HepG2 (cell line): ENCODE data around the gene DLL1. TPM values are rescaled to one million over a fixed set of nuclear protein-coding genes. Genes with fewer than 3 reads are reported as not detected.

Experiments used
- ATAC-seq: fragments of 200-7000 bp; cut with Tn5 transposase; 3 replicates; pipeline ENCODE4 v1.9.1; 2020; ENCODE audit warnings: mild to moderate bottlenecking, moderate library complexity
- BruUV-seq: library from RNA; stranded (reverse); fragments of 400-500 nt; replicated peaks from 2 replicates; lab custom pipeline; 2021; lab: Mats Ljungman, UMichigan
- CTCF ChIA-PET: fragments of 300-600 bp; formaldehyde crosslinking; extraction: SDS; loops from one replicate; lab custom pipeline; 2021; ENCODE audit warnings: low total read pairs, inconsistent platforms, low intra/inter-chr PET ratio; lab: Yijun Ruan, JAX
- POLR2A ChIA-PET: fragments of 350-600 bp; sonication (Branson Sonifier 250); formaldehyde crosslinking; loops from one replicate; lab custom pipeline; 2020; ENCODE audit warnings: antibody characterized with exemption, inconsistent platforms; lab: Yijun Ruan, JAX
- DNase-seq: peaks from one replicate; pipeline ENCODE4 v3.0.0-alpha.2; 2015; ENCODE audit warnings: low spot score
- FAIRE-seq: peaks from 3 replicates; lab custom pipeline; 2011; peaks lifted over from hg19 to GRCh38; lab: Jason Lieb, UNC
- H2AFZ ChIP-seq: one replicate; pipeline ENCODE4 v1.6.1; 2011; ENCODE audit warnings: low read length, inconsistent platforms
- H3K27ac ChIP-seq: fragments of 300-600 bp; 3 replicates; pipeline ENCODE4 v1.8.0; 2011; ENCODE audit warnings: mixed run types, mild to moderate bottlenecking, mixed read lengths, low read length, inconsistent platforms; ENCODE audit not compliant: insufficient read depth; ENCODE audit errors: extremely low read length
- H3K27me3 ChIP-seq, 2 experiments: fragments of 200-600 bp in 1 of 2; 2 replicates in 1 of 2; 3 replicates in 1 of 2; pipeline versions ENCODE4 v1.6.0 to v1.8.0; 2011; ENCODE audit warnings: low read length in 2 of 2, mild to moderate bottlenecking in 2 of 2, moderate library complexity in 2 of 2, inconsistent platforms in 1 of 2; ENCODE audit not compliant: insufficient read depth in 2 of 2, control insufficient read depth in 1 of 2
- H3K36me3 ChIP-seq, 2 experiments: fragments of 200-600 bp in 1 of 2; replicated peaks in 1 of 2; 2 replicates in 1 of 2; 3 replicates in 1 of 2; pipeline versions ENCODE4 v1.5.1 to v1.8.0; 2011; ENCODE audit warnings: low read length in 2 of 2, inconsistent platforms in 1 of 2; ENCODE audit not compliant: insufficient read depth in 2 of 2, control insufficient read depth in 1 of 2
- H3K4me1 ChIP-seq: 2 replicates; pipeline ENCODE4 v1.5.1; 2012; ENCODE audit warnings: low read length, inconsistent platforms; ENCODE audit not compliant: insufficient read depth
- H3K4me2 ChIP-seq: 2 replicates; pipeline ENCODE4 v1.6.0; 2011; ENCODE audit warnings: low read depth, low read length, inconsistent platforms
- H3K4me3 ChIP-seq, 3 experiments: fragments of 200-600 bp in 1 of 3; sonication (generic), shearing (Covaris generic) in 1 of 3; replicated peaks in 1 of 3; 2 replicates each; pipeline ENCODE4 v1.5.1; 2011 to 2016; ENCODE audit warnings: low read length in 3 of 3, inconsistent platforms in 2 of 3, low read depth in 2 of 3, mild to moderate bottlenecking in 2 of 3, control low read depth in 1 of 3, mixed read lengths in 1 of 3; ENCODE audit not compliant: insufficient read depth in 1 of 3
- H3K79me2 ChIP-seq: one replicate; pipeline ENCODE4 v1.6.1; 2011; ENCODE audit warnings: low read length, inconsistent platforms; ENCODE audit not compliant: insufficient read depth
- H3K9ac ChIP-seq: 2 replicates; pipeline ENCODE4 v1.6.0; 2011; ENCODE audit warnings: mild to moderate bottlenecking, low read depth, low read length, inconsistent platforms; ENCODE audit not compliant: insufficient read depth
- H3K9me3 ChIP-seq: 2 replicates; pipeline ENCODE4 v1.5.1; 2012; ENCODE audit warnings: mild to moderate bottlenecking, low read length
- H4K20me1 ChIP-seq: 2 replicates; pipeline ENCODE4 v1.6.0; 2011; ENCODE audit warnings: inconsistent platforms, mild to moderate bottlenecking, low read length, moderate library complexity; ENCODE audit not compliant: insufficient read depth
- ASH2L ChIP-seq: fragments of 300-600, 200-600 bp; sonication (generic); IDR thresholded peaks from 2 replicates; pipeline ENCODE4 v1.7.0; 2017; ENCODE audit warnings: low read depth, mild to moderate bottlenecking, moderate library complexity, mixed read lengths, low read length; ENCODE audit not compliant: insufficient read length
- CEBPB ChIP-seq: IDR thresholded peaks from 2 replicates; pipeline ENCODE4 v1.6.1; 2011; ENCODE audit warnings: low read depth, low read length, improper control_type of control experiment, borderline replicate concordance
- HIVEP1 ChIP-seq: sonication (generic); formaldehyde crosslinking; IDR thresholded peaks from 2 replicates; pipeline ENCODE4 v1.4.0; 2020; ENCODE audit warnings: mild to moderate bottlenecking, missing genetic modification reagents
- HNF4G ChIP-seq, 2 experiments: sonication (generic) in 1 of 2; formaldehyde crosslinking in 1 of 2; IDR thresholded peaks; 2 replicates each; pipeline versions ENCODE4 v1.4.0 to v1.6.1; 2011 to 2020; ENCODE audit warnings: borderline replicate concordance in 2 of 2, low read depth in 2 of 2, mild to moderate bottlenecking in 2 of 2, low read length in 1 of 2, missing genetic modification reagents in 1 of 2, moderate library complexity in 1 of 2
- MIER3 ChIP-seq: IDR thresholded peaks from 2 replicates; pipeline ENCODE4 v1.6.1; 2016; ENCODE audit warnings: missing compliant biosample characterization, borderline replicate concordance
- MTA1 ChIP-seq: sonication (generic); formaldehyde crosslinking; IDR thresholded peaks from 2 replicates; pipeline ENCODE4 v1.4.0; 2020; ENCODE audit warnings: missing genetic modification reagents, mild to moderate bottlenecking, borderline replicate concordance
- NR2F1 ChIP-seq, 2 experiments: fragments of 450-650 bp in 1 of 2; formaldehyde crosslinking in 1 of 2; IDR thresholded peaks; 2 replicates each; pipeline versions ENCODE4 v1.5.0 to v1.6.1; 2016 to 2020; ENCODE audit warnings: mild to moderate bottlenecking in 1 of 2, missing compliant biosample characterization in 1 of 2, missing genetic modification reagents in 1 of 2, moderate library complexity in 1 of 2
- TBX3 ChIP-seq: fragments of 450-650 bp; IDR thresholded peaks from 2 replicates; pipeline ENCODE4 v1.6.1; 2017; ENCODE audit warnings: antibody characterized with exemption, mild to moderate bottlenecking, inconsistent platforms, borderline replicate concordance
- TGIF2 ChIP-seq: IDR thresholded peaks from 2 replicates; pipeline ENCODE4 v1.6.1; 2016; ENCODE audit warnings: control low read depth, missing compliant biosample characterization
- ZNF572 ChIP-seq: sonication (generic); formaldehyde crosslinking; IDR thresholded peaks from 2 replicates; pipeline ENCODE4 v1.5.1; 2020; ENCODE audit warnings: mild to moderate bottlenecking, missing genetic modification reagents
- ZNF576 ChIP-seq: sonication (generic); formaldehyde crosslinking; IDR thresholded peaks from 2 replicates; pipeline ENCODE4 v1.4.0; 2020; ENCODE audit warnings: mild to moderate bottlenecking, missing genetic modification reagents
- ZSCAN5A ChIP-seq: sonication (generic); formaldehyde crosslinking; IDR thresholded peaks from 2 replicates; pipeline ENCODE4 v1.8.0; 2022; ENCODE audit warnings: mild to moderate bottlenecking, missing genetic modification reagents, borderline replicate concordance
- WGBS: methylation state at CpG from one replicate; pipeline ENCODE4 v1.1.6; 2017; ENCODE audit warnings: low lambda C conversion rate; 5-methylcytosine and 5-hydroxymethylcytosine counted together
- in situ Hi-C: cut with HindIII; loops from 2 replicates; pipeline ENCODE4 v1.10.0; 2017; ENCODE audit warnings: low pct_unique_long_range_greater_than_20kb; ENCODE audit not compliant: extremely low pct_ligation_motif_present
- intact Hi-C: fragments of 100-400 bp; cut with micrococcal nuclease; formaldehyde crosslinking; loops from one replicate; pipeline ENCODE4 v1.10.0; 2022; ENCODE audit not compliant: unreplicated experiment
- polyA plus RNA-seq, 8 experiments: library from polyadenylated mRNA; depleted of rRNA in 3 of 8; stranded (reverse) in 7 of 8; unstranded in 1 of 8; fragments of >200 nt; fragmentation: Illumina TruSeq in 4 of 8; extraction: Trizol in 4 of 8; gene quantifications; 2 replicates each; pipeline versions ENCODE4 v1.2.1 to v1.2.3, GENCODE V29; 2011 to 2016; ENCODE audit warnings: low read depth in 4 of 8, missing spikeins in 1 of 8, mixed read lengths in 1 of 8; ENCODE audit not compliant: insufficient read depth in 1 of 8
- total RNA-seq, 5 experiments: library from RNA; depleted of rRNA; stranded (reverse); fragments of >200 nt; fragmentation: Illumina TruSeq; extraction: Trizol; gene quantifications; 2 replicates each; pipeline ENCODE4 v1.2.3, GENCODE V29; 2016; ENCODE audit warnings: low read depth in 1 of 5
- TF ChIP-seq, protein P1 (sequence below): sonication (generic); formaldehyde crosslinking; IDR thresholded peaks from 2 replicates; pipeline ENCODE4 v1.4.0; 2020; ENCODE audit warnings: mild to moderate bottlenecking, missing genetic modification reagents

The DLL1 gene
- total and polyA plus RNA-seq, 2 of the 13 experiments (the other 11 are each of a cell fraction or from before 2014, with no cell fraction given) = not detected

GRCh38 chr6:170307080-170307545 is 16.2 kb upstream of the DLL1 start:
- ATAC-seq = no peak
- TF ChIP-seq NR2F1 (CRISPR knock-in tag; IDR thresholded peaks at IDR 0.05) (peak; percentile 5 to 36; a peak in 1 of 4 replicates), ZSCAN5A (CRISPR knock-in tag) (peak; percentile 27; the same call in 1 of the 2 replicates), TGIF2 (CRISPR knock-in tag) (0 out of 2 replicates have a peak, but pooled peaks have one; percentile 2), MIER3 (CRISPR knock-in tag) (peak; percentile 13; the same call in 1 of the 2 replicates), ZNF572 (CRISPR knock-in tag) (peak; percentile 88), ASH2L (peak; percentile 40), CEBPB (no peak), HIVEP1 (CRISPR knock-in tag) (no peak), HNF4G (IDR thresholded peaks at IDR 0.05; ENCODE audit: borderline replicate concordance, low read depth, low read length) (no peak), HNF4G (CRISPR knock-in tag; IDR thresholded peaks at IDR 0.05; ENCODE audit: borderline replicate concordance, low read depth) (0 out of 2 replicates have a peak, but pooled peaks have one; percentile 7), TBX3 (no peak), ZNF576 (CRISPR knock-in tag) (0 out of 2 replicates have a peak, but pooled peaks have one; percentile 34), MTA1 (CRISPR knock-in tag) (no peak)
- TF ChIP-seq, protein P1, sequence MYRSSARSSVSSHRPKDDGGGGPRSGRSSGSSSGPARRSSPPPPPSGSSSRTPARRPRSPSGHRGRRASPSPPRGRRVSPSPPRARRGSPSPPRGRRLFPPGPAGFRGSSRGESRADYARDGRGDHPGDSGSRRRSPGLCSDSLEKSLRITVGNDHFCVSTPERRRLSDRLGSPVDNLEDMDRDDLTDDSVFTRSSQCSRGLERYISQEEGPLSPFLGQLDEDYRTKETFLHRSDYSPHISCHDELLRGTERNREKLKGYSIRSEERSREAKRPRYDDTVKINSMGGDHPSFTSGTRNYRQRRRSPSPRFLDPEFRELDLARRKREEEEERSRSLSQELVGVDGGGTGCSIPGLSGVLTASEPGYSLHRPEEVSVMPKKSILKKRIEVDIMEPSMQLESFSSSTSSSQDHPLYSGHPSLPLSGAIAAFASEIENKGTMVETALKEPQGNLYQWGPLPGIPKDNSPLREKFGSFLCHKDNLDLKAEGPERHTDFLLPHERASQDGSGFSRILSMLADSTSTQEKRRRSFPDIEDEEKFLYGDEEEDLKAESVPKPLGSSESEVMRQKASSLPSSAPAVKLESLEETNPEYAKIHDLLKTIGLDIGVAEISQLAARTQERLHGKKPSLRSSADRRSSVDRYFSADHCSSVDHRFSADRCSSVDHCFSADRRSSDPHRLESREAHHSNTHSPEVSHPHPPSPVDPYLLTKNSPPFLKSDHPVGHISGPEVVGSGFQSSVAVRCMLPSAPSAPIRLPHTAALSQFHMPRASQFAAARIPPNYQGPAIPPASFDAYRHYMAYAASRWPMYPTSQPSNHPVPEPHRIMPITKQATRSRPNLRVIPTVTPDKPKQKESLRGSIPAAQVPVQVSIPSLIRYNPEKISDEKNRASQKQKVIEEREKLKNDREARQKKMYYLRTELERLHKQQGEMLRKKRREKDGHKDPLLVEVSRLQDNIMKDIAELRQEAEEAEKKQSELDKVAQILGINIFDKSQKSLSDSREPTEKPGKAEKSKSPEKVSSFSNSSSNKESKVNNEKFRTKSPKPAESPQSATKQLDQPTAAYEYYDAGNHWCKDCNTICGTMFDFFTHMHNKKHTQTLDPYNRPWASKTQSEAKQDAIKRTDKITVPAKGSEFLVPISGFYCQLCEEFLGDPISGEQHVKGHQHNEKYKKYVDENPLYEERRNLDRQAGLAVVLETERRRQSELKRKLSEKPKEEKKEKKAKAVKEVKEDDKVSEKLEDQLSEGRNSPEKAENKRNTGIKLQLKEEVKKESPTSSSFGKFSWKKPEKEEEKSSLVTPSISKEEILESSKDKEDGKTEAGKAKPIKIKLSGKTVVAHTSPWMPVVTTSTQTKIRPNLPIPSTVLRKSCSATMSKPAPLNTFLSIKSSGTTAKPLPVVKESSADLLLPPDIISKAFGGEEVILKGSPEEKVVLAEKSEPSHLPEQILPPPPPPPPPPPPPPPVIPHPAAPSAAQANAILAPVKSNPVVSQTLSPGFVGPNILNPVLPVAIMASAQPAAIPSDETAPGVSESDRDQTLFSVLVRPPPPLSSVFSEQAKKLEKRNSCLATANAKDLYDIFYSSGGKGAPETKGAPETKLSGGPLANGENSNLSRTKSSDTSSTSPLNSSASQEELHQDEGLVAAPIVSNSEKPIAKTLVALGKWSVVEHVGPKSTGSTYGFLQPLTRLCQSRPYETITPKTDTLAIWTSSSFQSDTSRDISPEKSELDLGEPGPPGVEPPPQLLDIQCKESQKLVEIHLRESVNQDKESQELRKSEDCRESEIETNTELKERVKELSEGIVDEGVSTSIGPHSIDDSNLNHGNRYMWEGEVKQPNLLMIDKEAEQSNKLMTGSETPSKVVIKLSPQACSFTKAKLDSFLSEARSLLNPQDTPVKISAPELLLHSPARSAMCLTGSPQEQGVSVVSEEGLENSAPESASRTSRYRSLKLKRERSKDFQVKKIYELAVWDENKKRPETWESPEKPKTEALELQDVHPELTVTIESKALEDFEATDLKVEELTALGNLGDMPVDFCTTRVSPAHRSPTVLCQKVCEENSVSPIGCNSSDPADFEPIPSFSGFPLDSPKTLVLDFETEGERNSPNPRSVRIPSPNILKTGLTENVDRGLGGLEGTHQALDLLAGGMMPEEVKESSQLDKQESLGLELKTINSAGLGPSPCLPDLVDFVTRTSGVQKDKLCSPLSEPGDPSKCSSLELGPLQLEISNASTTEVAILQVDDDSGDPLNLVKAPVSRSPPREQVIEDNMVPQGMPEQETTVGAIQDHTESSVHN = 0 out of 2 replicates have a peak, but pooled peaks have one; percentile 73

More at GRCh38 chr6:170307080-170307545, 16.2 kb upstream of the DLL1 start:
- H3K27me3 ChIP-seq = no peaks in the 10 kb centered on the region; a peak in 1 of 5 replicates
- H4K20me1 ChIP-seq = no peaks in the 10 kb centered on the region
- ChIA-PET POLR2A (no interaction called here), CTCF (no interaction called here)
- peak overlapping the region; percentile 78 to 98 (median 92) for H3K4me3 ChIP-seq
- H3K4me2 ChIP-seq = peak overlapping the region; percentile 84
- no TSS peak for BruUV-seq
- no peak overlapping the region for H2AFZ ChIP-seq
- in situ Hi-C loops (no loop called here), intact Hi-C loops (loop anchor here (5.0 to 10.0 kb wide), 3 partner anchors 118 to 605 kb away; partner anchors contain the start of genes C6orf120, PSMB1, TBP and WDR27)
- WGBS = under 1% methylated on average over 15 of the region's 15 CpGs
- FAIRE-seq (no peak), DNase-seq (no peak)
- no peaks in the 10 kb centered on the region; a peak in 1 of 5 replicates for H3K36me3 ChIP-seq
- H3K9me3 ChIP-seq = no peaks in the 10 kb centered on the region
- H3K4me1 ChIP-seq = peaks cover 28% of the 10 kb centered on the region
- H3K9ac ChIP-seq = peak overlapping the region; percentile 95
- H3K79me2 ChIP-seq = peaks cover 52% of the 10 kb centered on the region
- H3K27ac ChIP-seq = peak overlapping the region; percentile 67
